SK-N-SH (cell line): ENCODE measurements around the gene CDK5RAP2.

Experiments used
- CTCF ChIP-seq: fragments of 200-600 bp; sonication (generic); IDR thresholded peaks from 2 replicates; pipeline ENCODE4 v1.6.1; 2017; ENCODE audit warnings: antibody characterized with exemption, mild to moderate bottlenecking, moderate library complexity
- EP300 ChIP-seq, 2 experiments: IDR thresholded peaks; 2 replicates each; pipeline versions ENCODE4 v1.4.0 to v1.6.1; 2012; ENCODE audit warnings: borderline replicate concordance in 1 of 2, low read depth in 1 of 2, low read length in 1 of 2
- MAX ChIP-seq: IDR thresholded peaks from 2 replicates; pipeline ENCODE4 v1.4.0; 2012; ENCODE audit warnings: low read depth
- NFIC ChIP-seq: IDR thresholded peaks from 2 replicates; pipeline ENCODE4 v1.4.0; 2012; ENCODE audit warnings: borderline replicate concordance
- SMC3 ChIP-seq: IDR thresholded peaks from 2 replicates; pipeline ENCODE4 v1.6.1; 2012; ENCODE audit warnings: low read depth, low read length, improper control_type of control experiment
- TAF1 ChIP-seq: IDR thresholded peaks from 2 replicates; pipeline ENCODE4 v1.6.1; 2012; ENCODE audit warnings: low read depth, mild to moderate bottlenecking, low read length, moderate library complexity, borderline replicate concordance
- TCF12 ChIP-seq: IDR thresholded peaks from 2 replicates; pipeline ENCODE4 v1.4.0; 2012
- USF2 ChIP-seq: fragments of 150-350 bp; IDR thresholded peaks from 2 replicates; pipeline ENCODE4 v1.6.1; 2017; ENCODE audit warnings: antibody characterized with exemption, low read length, low read depth, borderline replicate concordance
- YY1 ChIP-seq: IDR thresholded peaks from 2 replicates; pipeline ENCODE4 v1.4.0; 2012; ENCODE audit warnings: low read depth, mild to moderate bottlenecking
- TF ChIP-seq, protein P1 (sequence below): fragments of 150-350 bp; IDR thresholded peaks from 2 replicates; pipeline ENCODE4 v1.6.1; 2016; ENCODE audit warnings: mild to moderate bottlenecking, low read depth, low read length
- TF ChIP-seq, protein P2 (sequence below): IDR thresholded peaks from 2 replicates; pipeline ENCODE4 v1.6.1; 2012; ENCODE audit warnings: mild to moderate bottlenecking, low read depth, low read length, moderate library complexity

DNA sequence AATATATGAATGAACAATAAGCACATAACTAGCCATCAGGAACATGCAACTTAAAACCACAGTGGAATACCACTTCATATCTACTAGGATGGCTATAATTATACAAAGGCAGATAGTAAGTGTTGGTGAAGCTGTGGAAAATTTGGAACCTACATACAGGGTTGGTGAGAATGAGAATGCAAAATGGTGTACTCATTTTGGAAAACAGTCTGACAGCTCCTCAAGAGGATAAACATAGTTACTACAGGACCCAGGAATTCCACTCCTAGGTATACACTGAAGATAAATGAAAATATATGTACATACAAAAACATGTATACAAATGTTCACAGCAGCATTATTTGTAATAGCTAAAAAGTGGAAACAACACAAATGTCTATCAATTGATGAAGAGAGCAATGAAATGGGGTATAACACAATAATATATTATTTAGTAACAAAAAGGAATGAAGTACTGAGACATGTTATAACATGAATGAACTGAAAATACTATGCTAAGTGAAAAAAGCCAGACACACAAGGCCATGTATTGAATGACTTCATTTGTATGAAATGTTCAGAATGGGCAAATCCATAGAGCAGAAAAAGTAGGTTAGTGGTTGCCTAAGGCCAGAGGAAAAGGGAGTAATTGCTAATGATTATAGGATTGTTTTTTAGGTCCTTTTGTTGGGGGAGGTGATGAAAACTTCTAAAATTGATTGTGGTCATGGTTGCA is 31.2 kb upstream of the CDK5RAP2 start:
- TF ChIP-seq, protein P1, sequence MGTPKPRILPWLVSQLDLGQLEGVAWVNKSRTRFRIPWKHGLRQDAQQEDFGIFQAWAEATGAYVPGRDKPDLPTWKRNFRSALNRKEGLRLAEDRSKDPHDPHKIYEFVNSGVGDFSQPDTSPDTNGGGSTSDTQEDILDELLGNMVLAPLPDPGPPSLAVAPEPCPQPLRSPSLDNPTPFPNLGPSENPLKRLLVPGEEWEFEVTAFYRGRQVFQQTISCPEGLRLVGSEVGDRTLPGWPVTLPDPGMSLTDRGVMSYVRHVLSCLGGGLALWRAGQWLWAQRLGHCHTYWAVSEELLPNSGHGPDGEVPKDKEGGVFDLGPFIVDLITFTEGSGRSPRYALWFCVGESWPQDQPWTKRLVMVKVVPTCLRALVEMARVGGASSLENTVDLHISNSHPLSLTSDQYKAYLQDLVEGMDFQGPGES: no peak
- TF ChIP-seq SMC3 (no peak), CTCF (peak; percentile 34; the same call in 1 of the 2 replicates), TAF1 (no peak), USF2 (no peak), TCF12 (no peak), YY1 (no peak), EP300 (IDR thresholded peaks at IDR 0.05; ENCODE audit: borderline replicate concordance in 1 of 2, low read depth in 1 of 2, low read length in 1 of 2) (no peak), MAX (no peak), NFIC (no peak)
- TF ChIP-seq, protein P2, sequence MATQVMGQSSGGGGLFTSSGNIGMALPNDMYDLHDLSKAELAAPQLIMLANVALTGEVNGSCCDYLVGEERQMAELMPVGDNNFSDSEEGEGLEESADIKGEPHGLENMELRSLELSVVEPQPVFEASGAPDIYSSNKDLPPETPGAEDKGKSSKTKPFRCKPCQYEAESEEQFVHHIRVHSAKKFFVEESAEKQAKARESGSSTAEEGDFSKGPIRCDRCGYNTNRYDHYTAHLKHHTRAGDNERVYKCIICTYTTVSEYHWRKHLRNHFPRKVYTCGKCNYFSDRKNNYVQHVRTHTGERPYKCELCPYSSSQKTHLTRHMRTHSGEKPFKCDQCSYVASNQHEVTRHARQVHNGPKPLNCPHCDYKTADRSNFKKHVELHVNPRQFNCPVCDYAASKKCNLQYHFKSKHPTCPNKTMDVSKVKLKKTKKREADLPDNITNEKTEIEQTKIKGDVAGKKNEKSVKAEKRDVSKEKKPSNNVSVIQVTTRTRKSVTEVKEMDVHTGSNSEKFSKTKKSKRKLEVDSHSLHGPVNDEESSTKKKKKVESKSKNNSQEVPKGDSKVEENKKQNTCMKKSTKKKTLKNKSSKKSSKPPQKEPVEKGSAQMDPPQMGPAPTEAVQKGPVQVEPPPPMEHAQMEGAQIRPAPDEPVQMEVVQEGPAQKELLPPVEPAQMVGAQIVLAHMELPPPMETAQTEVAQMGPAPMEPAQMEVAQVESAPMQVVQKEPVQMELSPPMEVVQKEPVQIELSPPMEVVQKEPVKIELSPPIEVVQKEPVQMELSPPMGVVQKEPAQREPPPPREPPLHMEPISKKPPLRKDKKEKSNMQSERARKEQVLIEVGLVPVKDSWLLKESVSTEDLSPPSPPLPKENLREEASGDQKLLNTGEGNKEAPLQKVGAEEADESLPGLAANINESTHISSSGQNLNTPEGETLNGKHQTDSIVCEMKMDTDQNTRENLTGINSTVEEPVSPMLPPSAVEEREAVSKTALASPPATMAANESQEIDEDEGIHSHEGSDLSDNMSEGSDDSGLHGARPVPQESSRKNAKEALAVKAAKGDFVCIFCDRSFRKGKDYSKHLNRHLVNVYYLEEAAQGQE: no peak
